Hematopoietic multipotent progenitor cell treated with erythropoietin and hydrocortisone succinate and interleukin-3 and kit ligand, for 17 days (in vitro differentiated cells): Measurements from ENCODE around the gene PIK3R1.
"Not testable (repeated sequence)": the region's sequence is repeated elsewhere in the genome, so short reads cannot be mapped to it uniquely, and the experiment has no call there.

Experiments used
- DNase-seq: peaks from one replicate; pipeline ENCODE4 v3.0.0-alpha.2; 2015; ENCODE audit warnings: low spot score

Gene PIK3R1

DNA sequence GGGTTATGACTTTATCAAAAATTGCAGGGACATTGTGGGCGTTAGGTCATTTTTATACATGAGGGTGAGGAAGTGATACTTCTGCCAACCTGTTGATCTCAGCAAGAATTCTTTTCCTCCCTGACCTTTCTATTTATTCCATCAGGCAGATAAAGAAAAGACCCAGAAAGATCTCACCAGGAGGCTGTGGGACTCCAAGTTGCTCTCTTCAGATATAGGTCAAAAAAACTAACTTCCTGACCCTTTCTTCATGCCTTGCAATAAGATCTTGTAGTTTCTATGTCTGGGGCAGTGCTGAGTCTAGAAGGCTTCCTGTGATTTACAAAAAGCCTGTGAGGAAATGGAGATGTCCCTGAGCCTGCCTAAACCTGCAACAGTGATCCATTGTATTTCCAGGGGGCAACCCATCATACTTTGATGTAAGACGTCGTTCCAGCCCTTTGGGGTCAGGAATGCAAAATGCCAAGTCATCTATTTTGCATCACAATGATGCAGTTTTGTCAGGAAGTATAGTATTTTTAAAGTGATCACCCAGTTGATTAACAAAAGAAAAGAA, 22.0 kb upstream of the PIK3R1 start:
- no peak for DNase-seq

DNA sequence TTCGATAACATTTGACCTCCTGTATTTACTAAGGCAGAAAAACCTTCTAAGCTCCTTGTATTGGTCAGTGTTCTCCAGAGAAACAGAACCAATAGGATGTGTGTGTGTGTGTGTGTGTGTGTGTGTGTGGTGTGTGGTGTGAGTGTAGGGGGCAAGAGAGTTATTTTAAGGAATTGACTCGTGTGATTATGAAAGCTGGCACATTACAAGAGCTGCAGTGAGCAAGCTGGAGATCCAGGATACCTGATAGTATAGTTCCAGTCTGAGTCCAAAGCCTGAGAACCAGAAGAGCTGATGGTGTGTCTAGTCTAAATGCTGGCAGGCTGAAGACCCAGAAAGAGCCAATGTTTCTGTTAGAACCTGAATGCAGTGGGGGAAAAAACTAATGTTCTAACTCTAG, 21.2 kb upstream of the PIK3R1 start:
- no peak for DNase-seq

DNA sequence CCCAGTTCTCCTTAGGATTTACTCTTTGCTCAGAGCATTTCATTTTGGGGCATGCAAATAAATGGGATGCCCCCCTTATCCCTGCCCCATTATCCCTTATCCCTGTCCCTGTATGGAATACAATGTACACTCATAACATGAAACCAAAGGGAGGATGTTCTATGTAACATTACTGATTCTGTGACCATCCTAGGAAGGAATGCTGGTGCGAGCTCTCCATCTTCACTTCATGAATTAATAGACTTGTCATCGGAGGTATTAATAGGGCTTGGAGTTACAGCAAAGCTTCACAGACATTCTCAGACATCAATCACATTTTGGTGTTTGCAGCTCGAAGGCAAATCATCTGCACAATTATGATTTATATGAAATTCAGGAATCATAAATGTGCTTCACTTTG, 20.4 kb upstream of the PIK3R1 start:
- no peak for DNase-seq

DNA sequence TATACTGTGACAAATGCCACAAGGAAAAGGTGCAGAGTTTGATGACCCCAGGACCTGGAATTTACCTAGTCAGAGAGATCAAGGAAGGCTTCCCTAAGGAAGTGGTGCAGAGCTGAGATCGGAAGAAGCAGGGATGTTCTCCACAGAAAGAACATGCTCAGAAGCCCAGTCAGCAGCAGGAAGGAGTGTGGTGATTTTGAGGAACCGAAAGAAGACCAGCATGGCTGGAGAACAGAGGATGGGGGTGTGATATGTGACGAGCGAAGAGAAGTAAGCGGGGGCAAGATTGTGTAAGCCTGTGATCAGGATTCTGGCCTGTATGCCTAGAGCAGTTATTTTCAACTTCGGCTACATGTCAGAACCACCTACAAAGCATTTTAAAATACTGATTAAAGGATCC, 18.7 kb upstream of the PIK3R1 start:
- no peak for DNase-seq

DNA sequence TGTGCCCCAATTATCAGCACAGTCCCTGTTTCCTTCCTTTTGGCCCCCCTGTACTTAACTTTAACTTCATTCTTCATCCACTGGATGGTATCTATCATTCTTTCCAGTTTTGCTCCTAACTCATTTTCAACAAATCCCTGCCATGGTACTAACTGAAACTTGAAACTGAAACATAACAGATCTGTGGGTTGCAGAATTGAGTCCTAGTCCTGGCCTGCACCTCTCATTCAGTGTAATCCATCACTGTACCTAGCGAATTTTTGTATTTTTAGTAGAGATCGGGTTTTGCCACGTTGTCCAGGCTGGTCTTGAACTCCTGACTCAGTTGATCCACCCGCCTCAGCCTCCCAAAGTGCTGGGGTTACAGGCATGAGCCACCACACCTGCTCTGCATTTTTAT, 15.3 kb upstream of the PIK3R1 start:
- no peak for DNase-seq

DNA sequence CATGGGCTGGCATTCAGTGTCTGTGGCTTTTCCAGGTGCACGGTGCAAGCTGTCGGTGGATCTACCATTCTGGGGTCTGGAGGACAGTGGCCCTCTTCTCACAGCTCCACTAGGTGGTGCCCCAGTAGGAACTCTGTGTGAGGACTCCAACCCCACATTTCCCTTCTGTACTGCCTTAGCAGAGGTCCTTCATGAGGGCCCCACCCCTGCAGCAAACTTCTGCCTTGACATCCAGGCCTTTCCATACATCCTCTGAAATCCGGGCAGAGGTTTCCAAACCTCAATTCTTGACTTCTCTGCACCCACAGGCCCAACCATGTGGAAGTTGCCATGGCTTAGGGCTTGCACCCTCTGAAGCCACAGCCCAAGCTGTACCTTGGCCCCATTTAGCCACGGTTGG, 4.9 kb upstream of the PIK3R1 start:
- not testable (repeated sequence) for DNase-seq

DNA sequence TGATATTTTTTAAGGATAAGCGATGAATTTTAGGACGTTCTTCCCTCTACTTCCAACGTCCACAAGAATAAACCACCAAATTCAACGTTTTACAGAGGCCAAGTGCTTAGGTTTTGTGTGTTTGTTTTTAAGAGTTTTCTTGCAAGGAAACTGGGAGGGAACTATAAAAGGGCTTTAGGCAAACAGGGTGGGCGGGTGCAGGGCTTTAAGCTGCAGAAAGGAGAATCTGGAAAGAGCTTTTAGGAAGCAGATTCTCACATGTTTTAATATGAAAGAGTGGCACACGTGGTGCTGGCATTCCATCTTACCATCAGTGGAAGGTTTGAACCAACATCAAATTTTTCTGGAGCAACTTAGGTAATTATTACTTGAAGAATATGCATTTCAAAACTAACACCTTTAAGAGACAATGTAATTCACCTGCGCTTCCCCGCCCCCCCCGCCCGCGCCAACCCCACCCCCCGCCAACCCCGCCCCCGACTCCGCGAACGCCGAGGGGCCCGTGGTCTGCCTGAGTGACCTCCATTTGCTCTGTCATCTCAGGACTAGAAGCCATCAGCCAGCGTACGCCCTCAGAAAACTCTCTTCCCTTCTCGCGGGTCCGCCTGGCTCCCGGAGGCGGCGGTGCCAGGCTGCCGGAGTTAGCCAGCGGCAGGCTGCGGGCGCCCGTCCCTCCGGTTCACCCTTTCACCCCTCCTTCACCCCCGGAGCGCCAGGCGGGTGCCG, 911 bp upstream of the PIK3R1 start:
- DNase-seq = no peak

DNA sequence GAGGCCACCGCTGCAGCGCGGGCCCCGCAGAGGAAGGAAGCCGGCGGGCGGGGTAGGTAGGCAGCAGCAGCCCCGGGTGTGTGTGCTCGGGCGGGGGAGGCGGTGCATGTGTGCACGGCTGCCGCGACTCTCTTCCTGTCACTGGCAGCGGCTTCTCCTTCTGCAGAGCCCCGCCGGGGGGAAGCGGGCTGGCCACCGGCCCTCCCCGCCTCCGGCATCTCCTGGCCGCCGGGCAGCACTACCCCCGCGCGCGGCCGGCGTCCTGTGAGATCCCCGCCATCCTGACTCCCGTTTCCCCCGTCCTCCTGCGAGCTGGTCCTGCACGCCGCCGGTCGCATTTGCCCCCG, 315 bp downstream of the PIK3R1 start:
- no peak for DNase-seq

DNA sequence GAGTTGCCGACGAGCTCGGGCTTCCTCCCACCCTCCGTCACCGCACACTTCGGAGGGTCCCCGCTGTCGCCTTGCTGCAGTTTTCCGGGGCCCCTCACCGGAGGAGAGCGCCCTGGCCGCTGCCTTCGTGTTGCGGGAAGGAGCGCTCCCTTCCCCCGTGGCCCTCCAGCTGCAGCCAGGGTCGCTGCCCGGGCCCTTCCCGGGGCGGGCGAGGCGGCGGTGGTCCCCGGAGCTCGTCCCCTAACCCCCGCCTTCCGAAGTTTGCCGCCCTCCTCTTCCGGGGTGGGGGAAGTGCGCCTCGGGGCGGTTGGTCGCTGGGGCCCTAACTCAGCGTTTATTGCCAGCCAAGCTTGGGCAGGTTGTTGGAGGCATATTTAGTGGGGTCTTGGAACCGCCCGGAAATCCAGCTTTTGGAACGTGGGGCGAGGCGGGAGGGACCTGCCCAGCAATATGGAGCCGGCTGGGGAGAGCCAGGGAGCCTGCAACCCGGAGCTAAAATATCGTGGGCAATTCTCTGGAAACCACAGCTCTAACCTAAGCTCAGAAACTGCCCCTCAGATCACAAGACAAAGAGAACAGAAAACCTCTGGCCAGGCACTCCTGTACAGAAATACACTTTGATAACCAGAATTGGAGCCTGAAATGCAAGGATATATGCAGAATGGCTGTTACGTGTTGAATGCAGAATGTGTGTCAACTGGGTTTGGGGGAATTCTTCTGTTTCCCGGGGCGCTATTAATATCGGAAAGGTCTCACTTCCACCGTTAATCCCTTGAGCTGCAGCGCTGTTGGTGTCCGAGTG, 890 bp downstream of the PIK3R1 start:
- no peak for DNase-seq

DNA sequence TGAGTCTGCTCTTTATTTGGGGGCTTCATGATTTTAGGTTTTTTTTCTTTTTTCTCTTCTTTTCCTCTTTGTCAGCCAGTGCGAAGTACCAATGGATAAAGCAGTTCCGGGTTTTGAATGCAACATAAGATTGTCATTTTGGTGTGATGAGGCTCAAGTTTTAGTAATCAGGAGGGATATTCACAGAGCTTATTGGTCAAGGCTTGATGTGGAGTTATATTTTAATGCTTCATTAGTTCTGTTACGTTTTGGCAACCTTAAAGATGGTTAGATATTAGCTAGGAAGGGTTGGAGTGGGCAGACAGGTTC, 1.4 kb downstream of the PIK3R1 start:
- peak; percentile 24 for DNase-seq

DNA sequence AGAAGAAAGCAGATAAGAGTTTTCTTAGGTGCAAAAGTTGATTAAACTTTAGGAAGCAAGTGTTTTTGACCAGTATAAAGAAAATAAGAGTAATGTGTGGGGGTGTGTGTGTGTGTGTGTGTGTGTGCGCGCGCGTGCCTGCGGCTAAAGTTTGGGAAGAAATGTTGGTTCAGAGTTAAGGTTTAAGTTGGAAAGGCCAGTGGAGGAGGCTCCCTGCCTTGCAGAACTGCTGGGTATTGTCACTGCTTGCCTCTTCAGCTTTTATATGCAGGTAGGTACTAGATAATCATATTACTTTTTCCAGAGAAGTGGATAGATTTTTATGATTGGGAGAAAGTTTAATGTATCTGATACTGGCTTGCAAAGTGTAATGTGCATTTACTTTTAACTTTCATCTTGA, 2.0 kb downstream of the PIK3R1 start:
- DNase-seq = no peak

DNA sequence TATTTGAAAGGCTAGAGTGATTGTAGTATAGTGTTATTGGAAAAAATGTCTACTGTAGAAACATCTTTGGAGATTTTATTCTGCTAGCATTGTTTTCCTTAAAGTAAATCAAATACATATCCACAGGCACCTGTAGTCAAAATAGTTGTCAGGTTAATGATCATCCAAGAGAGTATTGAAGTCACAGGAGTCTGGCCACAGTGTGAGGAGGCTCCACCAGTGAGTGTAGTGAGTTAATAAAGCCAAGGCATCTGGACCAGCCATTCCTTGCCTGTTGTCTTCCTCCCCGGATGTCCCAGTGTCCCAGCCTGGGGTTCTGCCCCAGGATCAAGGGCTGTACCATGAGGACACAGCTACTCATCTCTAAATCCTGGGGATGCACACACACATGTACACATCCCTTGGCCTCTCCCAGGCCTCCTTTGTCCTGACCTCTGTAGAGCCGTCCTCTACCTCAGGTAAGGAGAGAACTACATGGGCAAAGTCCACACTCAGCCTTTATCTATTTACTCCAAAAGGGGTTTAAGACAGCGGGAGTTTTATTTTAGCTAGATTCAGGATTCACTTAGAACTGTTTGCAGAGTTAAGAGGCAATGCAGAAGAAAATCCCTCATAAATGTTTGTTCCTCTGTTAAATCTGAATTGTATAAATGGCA, 3.7 kb downstream of the PIK3R1 start:
- no peak for DNase-seq

DNA sequence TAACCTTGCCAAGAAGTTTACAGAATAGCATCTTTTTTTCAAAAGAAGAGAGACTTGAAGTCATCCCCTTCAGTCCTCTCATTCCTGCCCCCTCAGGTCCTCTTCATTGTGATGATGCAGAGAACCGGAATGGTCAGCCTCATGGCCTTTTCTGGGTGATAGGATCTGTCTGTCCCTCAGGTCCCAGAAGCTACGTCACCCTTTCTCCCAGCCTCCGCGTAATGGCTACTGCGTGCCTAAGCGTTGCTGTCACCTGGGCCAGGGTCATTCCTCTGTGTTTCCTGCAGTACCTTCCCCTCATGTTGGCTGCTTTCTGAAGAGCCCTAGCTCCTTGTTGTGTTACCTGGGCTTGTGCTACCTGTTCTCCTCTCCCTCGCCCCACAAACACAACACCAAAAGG, 4.7 kb downstream of the PIK3R1 start:
- DNase-seq = no peak

DNA sequence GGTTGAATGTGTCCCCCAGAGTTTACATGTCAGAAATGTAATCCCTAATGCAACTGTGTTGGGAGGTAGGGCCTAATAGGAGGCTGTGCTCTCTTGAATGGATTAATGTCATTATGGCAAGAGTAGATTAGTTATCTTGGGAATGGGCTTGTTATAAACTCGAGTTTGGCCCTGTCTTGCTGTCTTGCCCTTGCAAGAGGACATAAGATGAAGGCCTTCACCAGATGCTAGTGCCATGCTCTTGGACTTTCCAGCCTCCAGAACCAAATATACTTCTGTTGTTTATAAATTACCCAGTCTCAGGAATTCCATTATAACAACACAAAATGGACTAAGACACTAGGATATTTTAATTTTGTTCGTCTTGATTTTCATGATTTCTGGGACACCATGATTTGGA, 5.4 kb downstream of the PIK3R1 start:
- no peak for DNase-seq

DNA sequence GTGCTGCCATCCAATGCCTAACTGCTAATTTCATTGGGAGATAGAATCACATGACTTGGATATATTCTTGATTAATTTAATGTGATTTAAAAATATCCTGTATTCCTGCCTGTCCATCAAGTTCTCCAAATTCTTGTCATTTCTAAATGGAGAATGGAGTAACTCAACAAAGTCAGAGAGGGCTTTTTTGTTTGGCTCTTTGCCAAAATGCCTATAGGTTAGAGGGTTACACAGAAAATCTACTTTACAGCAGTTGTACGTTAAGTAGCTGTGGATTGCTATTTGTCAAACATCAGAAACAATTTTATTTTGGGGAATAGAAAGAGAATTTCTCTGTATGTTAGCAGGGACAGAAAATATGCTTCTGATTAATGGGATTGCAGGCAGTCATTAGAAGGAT, 5.9 kb downstream of the PIK3R1 start:
- DNase-seq = no peak

DNA sequence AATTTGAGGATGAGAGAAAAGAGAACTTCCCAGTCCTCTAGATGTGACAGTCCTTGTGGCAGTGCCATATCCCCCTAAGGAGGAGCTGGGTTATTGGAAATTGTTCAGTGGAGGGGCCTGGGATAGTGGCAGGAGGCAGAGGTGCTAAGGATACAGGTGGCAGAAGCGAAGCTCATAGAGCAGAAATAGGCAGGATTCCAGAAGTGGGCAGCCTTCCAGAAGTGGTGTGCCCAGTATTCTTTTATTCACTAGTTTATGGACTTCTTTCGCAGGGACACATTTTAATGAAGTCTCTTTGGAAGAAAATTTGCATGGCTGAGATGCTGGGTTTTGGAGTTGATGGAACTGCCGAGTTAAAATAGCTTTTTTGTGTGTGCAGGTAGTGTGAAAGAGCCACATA, 6.8 kb downstream of the PIK3R1 start:
- no peak for DNase-seq

DNA sequence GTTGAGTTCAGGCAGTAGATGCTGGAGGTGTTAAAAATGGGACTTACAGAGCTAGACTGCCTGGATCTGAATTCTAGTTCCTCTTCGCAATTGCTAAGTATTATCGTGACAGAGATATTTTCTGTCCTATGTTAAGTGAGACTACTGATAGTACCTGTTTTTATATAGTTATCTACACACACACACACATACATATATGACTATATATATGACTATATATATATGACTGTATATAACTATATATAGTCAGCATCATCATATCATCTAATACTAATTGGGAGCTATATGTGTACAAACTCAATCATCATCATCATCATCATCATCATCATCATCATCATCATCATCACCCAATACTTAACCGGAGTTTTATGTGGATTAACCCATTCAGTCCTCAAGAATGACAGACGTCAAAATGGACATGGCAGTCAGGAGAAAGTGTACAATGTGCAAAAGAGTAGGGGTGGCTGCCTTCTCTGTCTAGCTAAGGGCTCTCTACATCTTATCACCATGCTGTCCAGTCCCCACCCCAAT, 7.3 kb downstream of the PIK3R1 start:
- no peak for DNase-seq

DNA sequence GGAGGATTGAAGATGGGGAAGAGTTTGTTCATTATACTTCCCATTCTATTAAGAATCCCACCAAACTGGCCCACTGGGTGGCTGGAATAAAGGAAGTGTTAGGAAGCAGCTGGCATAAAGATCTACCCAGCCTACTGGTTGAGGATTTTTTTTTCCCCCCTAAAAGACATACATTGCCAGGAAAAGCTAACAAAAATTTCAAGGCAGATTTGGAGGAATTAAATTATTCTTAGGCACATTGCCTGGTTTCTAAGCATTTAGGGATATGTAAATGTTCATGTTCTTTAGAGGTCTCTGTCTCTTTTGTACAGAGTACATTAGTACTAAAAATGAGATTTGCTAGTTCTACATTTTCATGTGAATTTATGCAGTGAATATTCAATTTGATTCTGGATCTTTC, 8.3 kb downstream of the PIK3R1 start:
- no peak for DNase-seq

DNA sequence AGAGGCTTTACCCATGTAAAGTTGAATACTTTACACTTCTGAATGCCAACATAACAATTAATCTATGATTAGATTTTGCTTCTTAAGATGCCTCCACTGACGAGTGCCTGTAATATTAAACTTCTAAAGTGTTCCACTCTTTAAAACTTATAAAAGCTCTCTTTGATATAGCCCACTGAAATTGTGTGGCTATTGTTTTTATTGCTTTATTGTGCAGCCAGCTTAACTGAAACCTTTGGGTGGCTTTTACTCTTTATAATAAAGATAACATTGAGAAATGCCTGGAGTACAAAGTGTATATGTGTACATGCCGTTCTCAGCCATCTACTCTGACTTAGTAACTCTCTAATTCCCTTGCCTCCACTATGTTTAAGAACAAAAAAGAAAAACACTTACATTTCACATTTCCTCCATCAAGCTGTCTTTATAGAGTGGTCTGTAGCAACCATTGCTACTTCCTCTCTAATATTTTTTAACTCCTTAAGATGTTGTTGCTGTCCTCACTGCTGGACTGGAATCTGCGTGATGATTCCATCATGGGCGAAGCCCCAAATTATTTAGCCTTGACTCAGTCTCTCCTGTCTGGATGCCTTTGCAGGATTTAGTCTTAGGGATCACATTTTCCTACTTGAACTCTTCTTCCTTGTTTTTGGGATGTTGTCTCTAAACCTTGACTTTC, 9.1 kb downstream of the PIK3R1 start:
- no peak for DNase-seq

DNA sequence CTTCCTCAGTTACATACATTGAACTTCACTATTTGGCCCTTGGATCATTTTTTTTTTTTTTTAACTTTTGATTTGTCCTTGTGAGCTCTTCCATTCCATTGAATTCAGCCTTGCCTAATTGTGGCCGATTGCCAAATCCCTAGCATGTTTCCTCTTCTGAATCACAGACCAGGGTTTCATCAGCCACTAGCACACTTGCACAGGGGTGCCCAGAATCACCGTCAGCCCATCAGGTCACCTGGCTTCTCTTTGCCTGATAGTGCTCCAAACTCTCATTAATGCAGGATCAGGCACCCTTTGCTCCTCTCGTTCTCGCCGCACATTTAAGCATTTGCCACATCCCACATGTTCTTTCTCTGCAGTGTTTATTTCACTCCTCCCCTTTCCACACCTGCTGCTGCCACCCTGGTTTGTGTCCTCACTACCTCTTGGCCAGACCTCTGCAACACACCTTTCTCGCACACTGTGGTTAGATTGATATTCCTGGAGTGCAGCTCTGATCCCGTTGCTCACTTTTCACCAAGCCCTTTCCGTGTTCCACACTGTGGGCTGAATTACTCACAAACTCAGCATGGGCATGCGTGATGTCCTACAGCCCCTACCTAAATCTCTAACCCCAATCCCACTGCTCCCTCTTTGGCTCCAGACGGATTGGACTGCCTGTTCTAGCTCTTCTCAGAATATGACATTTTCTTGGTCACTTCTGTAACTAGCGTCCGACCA, 9.8 kb downstream of the PIK3R1 start:
- DNase-seq = no peak

DNA sequence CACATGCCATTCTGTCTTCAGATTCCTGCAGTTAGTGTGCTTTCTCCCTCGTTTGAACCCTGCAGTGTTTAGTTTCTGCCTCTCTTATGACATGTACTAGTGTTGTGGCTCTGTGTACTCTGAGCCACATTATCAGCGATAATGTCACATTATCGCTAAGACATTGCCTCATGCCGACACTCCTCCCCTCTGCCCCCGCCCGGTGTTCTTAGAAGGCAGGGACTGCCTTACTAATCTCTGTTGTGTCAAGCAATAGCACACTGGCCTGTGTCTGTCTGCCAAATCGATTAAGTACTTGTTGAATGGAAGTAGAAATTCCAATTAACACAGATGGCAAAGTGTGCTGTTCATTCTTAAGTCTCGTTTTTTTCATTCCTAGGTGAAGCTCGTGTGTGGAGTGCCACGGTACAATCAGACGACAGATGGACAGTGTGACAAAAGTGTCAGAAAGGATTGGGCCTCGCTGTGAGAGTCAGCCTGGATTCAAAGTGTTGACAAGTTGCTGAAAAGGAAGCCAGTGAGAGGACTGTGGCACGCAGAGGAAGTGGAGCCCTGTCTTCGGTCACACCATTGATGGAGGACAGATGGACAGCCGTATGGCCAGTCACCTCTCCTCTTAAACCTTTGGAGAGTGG, 10.5 kb downstream of the PIK3R1 start:
- DNase-seq = no peak
